Right lobe of liver (tissue), 4 donors: Measurements from ENCODE around the gene EVL.

Source experiments
- POLR2A ChIP-seq: fragments of 450-650 bp; IDR thresholded peaks from one replicate; pipeline ENCODE4 v1.6.1; 2017; ENCODE audit warnings: antibody characterized with exemption, mild to moderate bottlenecking
- TF ChIP-seq, protein P1 (sequence below), 4 donors: fragments of 200-600 bp in 3 of 4; fragments of 450-650 bp in 1 of 4; IDR thresholded peaks; one replicate each; pipeline versions ENCODE4 v1.5.1 to v1.8.0; 2016 to 2022; ENCODE audit warnings: antibody characterized with exemption in 4 of 4, mild to moderate bottlenecking in 2 of 4
- donor health status: DM: no; HTN: no; CAD: no.
- donor health status: DM: no; HTN: no; CAD: no.
- donor health status: DM: no; HTN: yes; CAD: no.

- TF ChIP-seq, protein P1, sequence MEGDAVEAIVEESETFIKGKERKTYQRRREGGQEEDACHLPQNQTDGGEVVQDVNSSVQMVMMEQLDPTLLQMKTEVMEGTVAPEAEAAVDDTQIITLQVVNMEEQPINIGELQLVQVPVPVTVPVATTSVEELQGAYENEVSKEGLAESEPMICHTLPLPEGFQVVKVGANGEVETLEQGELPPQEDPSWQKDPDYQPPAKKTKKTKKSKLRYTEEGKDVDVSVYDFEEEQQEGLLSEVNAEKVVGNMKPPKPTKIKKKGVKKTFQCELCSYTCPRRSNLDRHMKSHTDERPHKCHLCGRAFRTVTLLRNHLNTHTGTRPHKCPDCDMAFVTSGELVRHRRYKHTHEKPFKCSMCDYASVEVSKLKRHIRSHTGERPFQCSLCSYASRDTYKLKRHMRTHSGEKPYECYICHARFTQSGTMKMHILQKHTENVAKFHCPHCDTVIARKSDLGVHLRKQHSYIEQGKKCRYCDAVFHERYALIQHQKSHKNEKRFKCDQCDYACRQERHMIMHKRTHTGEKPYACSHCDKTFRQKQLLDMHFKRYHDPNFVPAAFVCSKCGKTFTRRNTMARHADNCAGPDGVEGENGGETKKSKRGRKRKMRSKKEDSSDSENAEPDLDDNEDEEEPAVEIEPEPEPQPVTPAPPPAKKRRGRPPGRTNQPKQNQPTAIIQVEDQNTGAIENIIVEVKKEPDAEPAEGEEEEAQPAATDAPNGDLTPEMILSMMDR (IDR thresholded peaks at IDR 0.05): no peak
- TF ChIP-seq POLR2A: no peak
Measured at GRCh38 chr14:100192250-100192671, 127.0 kb downstream of the EVL start.
